Measurements from ENCODE around the gene STT3A. TPM values are rescaled to one million over a fixed set of nuclear protein-coding genes. Genes with fewer than 3 reads are reported as not detected.
"Not testable (repeated sequence)": the region's sequence is repeated elsewhere in the genome, so short reads cannot be mapped to it uniquely, and the experiment has no call there.

STT3A gene
- total RNA-seq, 2 experiments from 2014 or later, result 87.9 to 172 TPM

DNA sequence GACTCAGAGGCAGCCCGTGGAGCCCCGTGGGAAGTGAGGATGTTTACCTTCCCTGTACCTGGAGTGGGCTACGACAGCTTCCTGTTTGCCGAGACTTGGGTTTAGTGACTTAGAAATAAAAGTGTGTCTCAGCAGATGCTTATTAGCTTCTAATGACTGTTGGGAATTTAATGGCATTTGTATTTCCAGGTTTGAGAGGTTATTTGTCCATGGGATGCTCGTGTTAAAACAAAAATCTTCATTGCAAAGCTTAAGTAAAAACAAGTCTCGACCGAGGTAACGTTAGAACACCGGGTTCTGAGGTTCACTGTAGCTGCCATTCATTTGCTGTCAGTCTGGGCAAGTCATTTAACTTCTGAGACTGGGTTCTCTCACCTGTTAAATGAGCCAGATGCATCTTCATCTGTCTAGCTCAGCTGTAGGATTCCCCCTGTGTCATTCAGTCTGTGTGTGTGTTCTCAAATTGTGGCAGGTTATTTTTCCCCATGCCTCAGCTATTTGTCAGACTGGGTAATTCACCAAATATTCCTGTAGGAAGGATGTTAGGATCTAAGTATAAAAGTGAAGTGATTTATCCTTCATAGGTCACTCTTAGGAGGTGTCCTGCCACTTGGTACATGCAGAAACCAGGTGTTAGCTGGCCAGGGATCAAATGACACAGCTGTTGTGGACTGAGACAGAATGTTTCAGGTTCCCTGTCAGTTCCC lies 22.6 kb upstream of the STT3A start:
- Histone ChIP-seq H2AFZ (ENCODE audit: low read length) (peak overlapping the region; percentile 87), H3K9me2 (ENCODE audit: insufficient read depth, low read length) (no peaks in the 10 kb centered on the region), H3K4me1 (ENCODE audit: insufficient read depth, low read length, poor library complexity, severe bottlenecking) (peaks cover 20% of the 10 kb centered on the region), H3K79me2 (ENCODE audit: insufficient read depth, low read depth, low read length) (peaks cover 21% of the 10 kb centered on the region), H3K9me3 (ENCODE audit: low read length) (no peaks in the 10 kb centered on the region), H3K4me2 (ENCODE audit: low read length) (peak overlapping the region; percentile 85), H3K36me3 (ENCODE audit: insufficient read depth, low read length) (peaks cover 29% of the 10 kb centered on the region), H4K20me1 (ENCODE audit: insufficient read depth, low read length) (peaks cover 4% of the 10 kb centered on the region; the same call in 1 of the 2 replicates), H3K27ac (ENCODE audit: low read depth, low read length, poor library complexity, severe bottlenecking) (peak overlapping the region; percentile 55), H3K4me3 (ENCODE audit: low read depth, low read length, poor library complexity, severe bottlenecking) (peak overlapping the region; percentile 98)
- DNase-seq (ENCODE audit: low spot score), result peak; percentile 20
- POLR2A ChIA-PET, result interaction anchor here (0.5 to 1.9 kb wide), 19 partner anchors 9 to 729 kb away, joined by 3 to 13 read pairs (median 3); partner anchors contain the start of genes HYLS1 and STT3A
- TF ChIP-seq EZH2phosphoT487 (IDR thresholded peaks at IDR 0.05; ENCODE audit: borderline replicate concordance, low read depth, low read length), result no peak
- TF ChIP-seq, protein P1, sequence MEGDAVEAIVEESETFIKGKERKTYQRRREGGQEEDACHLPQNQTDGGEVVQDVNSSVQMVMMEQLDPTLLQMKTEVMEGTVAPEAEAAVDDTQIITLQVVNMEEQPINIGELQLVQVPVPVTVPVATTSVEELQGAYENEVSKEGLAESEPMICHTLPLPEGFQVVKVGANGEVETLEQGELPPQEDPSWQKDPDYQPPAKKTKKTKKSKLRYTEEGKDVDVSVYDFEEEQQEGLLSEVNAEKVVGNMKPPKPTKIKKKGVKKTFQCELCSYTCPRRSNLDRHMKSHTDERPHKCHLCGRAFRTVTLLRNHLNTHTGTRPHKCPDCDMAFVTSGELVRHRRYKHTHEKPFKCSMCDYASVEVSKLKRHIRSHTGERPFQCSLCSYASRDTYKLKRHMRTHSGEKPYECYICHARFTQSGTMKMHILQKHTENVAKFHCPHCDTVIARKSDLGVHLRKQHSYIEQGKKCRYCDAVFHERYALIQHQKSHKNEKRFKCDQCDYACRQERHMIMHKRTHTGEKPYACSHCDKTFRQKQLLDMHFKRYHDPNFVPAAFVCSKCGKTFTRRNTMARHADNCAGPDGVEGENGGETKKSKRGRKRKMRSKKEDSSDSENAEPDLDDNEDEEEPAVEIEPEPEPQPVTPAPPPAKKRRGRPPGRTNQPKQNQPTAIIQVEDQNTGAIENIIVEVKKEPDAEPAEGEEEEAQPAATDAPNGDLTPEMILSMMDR (conservative IDR thresholded peaks at IDR 0.05; ENCODE audit: low read length), result no peak
- intact Hi-C loops (cut with micrococcal nuclease; ENCODE audit: unreplicated experiment), result loop anchor here (1.0 to 5.0 kb wide), 4 partner anchors 22 to 317 kb away; partner anchors contain the start of genes HYLS1 and STT3A
- no TSS peak for BruUV-seq (replicated peaks)
- CTCF ChIA-PET (ENCODE audit: unreplicated experiment), result interaction anchor here (0.6 to 1.0 kb wide), 3 partner anchors 19 to 55 kb away, joined by 3 read pairs; partner anchors contain the start of genes CHEK1 and STT3A

DNA sequence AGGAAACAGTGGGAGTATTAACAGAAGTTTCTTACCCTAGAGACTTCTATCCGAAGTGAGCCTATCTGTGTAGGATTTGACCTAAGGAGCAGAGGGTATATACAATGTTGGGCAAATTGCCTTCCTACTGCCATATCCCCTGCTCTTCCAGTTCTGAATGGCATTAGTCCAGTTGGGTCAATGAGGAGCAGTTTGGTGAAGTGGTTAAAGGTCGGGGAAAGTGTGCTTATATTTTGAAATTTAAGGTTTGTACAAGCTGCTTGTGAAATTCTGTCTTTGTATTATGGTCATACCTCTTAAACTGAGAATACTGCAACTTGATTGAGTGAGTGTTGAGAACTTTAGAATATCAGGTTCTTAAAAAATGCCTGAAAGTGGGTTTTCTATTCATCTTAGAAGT lies 21.7 kb upstream of the STT3A start:
- Histone ChIP-seq H4K20me1 (ENCODE audit: insufficient read depth, low read length) (peaks cover 4% of the 10 kb centered on the region; the same call in 1 of the 2 replicates), H3K9me2 (ENCODE audit: insufficient read depth, low read length) (no peaks in the 10 kb centered on the region), H3K79me2 (ENCODE audit: insufficient read depth, low read depth, low read length) (peaks cover 21% of the 10 kb centered on the region), H3K4me3 (ENCODE audit: low read depth, low read length, poor library complexity, severe bottlenecking) (peak overlapping the region; percentile 98), H3K27ac (ENCODE audit: low read depth, low read length, poor library complexity, severe bottlenecking) (no peak overlapping the region), H3K36me3 (ENCODE audit: insufficient read depth, low read length) (peaks cover 38% of the 10 kb centered on the region), H3K4me1 (ENCODE audit: insufficient read depth, low read length, poor library complexity, severe bottlenecking) (peaks cover 20% of the 10 kb centered on the region), H3K4me2 (ENCODE audit: low read length) (peak overlapping the region; percentile 85), H2AFZ (ENCODE audit: low read length) (no peak overlapping the region), H3K9me3 (ENCODE audit: low read length) (no peaks in the 10 kb centered on the region)
- CTCF ChIA-PET (ENCODE audit: unreplicated experiment), result no interaction called here
- DNase-seq (ENCODE audit: low spot score), result no peak
- intact Hi-C loops (cut with micrococcal nuclease; ENCODE audit: unreplicated experiment), result no loop called here
- no peak for TF ChIP-seq EZH2phosphoT487 (IDR thresholded peaks at IDR 0.05; ENCODE audit: borderline replicate concordance, low read depth, low read length)
- TF ChIP-seq, protein P1 (conservative IDR thresholded peaks at IDR 0.05; ENCODE audit: low read length), result no peak
- BruUV-seq (replicated peaks), result TSS peak; percentile 50
- POLR2A ChIA-PET, result interaction anchor here (0.6 to 1.9 kb wide), 6 partner anchors 18 to 333 kb away, joined by 3 to 13 read pairs (median 6); partner anchors contain the start of genes HYLS1 and STT3A

DNA sequence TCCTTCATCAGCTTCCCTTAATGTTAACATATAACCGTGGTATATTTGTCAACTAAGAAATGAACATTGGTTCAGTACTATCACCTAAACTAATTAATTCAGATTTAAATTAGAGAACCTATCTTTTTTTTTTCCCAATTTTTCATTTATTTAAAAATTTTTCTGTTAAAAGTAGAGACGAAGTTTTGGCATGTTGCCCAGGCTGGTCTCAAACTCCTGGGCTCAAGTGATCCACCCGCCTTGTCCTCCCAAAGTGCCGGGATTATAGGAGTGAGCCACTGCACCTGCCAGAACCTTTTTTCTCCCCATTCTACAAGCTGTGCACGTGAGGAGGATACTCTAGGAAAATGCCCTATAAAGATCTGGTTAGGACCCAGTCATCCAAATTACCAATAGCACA lies 19.7 kb upstream of the STT3A start:
- ChIA-PET CTCF (ENCODE audit: unreplicated experiment) (no interaction called here), POLR2A (interaction anchor here (0.5 to 1.0 kb wide), 3 partner anchors 106 to 801 kb away, joined by 3 to 4 read pairs (median 3); no protein-coding TSS in a partner anchor)
- Histone ChIP-seq H3K27ac (ENCODE audit: low read depth, low read length, poor library complexity, severe bottlenecking) (no peak overlapping the region), H3K36me3 (ENCODE audit: insufficient read depth, low read length) (peaks cover 55% of the 10 kb centered on the region), H3K4me3 (ENCODE audit: low read depth, low read length, poor library complexity, severe bottlenecking) (no peak overlapping the region), H3K79me2 (ENCODE audit: insufficient read depth, low read depth, low read length) (peaks cover 21% of the 10 kb centered on the region), H4K20me1 (ENCODE audit: insufficient read depth, low read length) (peaks cover 4% of the 10 kb centered on the region; the same call in 1 of the 2 replicates), H3K9me2 (ENCODE audit: insufficient read depth, low read length) (no peaks in the 10 kb centered on the region), H3K9me3 (ENCODE audit: low read length) (no peaks in the 10 kb centered on the region), H2AFZ (ENCODE audit: low read length) (no peak overlapping the region), H3K4me1 (ENCODE audit: insufficient read depth, low read length, poor library complexity, severe bottlenecking) (peaks cover 20% of the 10 kb centered on the region), H3K4me2 (ENCODE audit: low read length) (no peak overlapping the region)
- intact Hi-C loops (cut with micrococcal nuclease; ENCODE audit: unreplicated experiment), result no loop called here
- no TSS peak for BruUV-seq (replicated peaks)
- TF ChIP-seq, protein P1 (conservative IDR thresholded peaks at IDR 0.05; ENCODE audit: low read length), result no peak
- TF ChIP-seq EZH2phosphoT487 (IDR thresholded peaks at IDR 0.05; ENCODE audit: borderline replicate concordance, low read depth, low read length), result no peak
- no peak for DNase-seq (ENCODE audit: low spot score)

DNA sequence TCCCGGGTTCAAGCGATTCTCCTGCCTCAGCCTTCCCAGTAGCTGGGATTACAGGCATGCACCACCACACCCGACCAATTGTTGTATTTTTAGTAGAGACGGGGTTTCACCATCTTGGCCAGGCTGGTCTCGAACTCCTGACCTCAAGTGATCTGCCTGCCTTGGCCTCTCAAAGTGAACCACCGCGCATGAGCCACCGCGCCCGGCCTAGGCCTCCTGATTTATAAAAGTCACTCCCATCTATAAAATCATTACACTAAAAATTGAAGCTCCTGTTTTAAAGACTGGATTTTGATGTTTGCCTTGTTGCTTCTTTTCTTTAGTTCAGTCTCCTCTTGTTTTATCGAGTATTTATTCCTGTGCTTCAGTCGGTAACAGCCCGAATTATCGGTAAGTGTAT lies 15.5 kb upstream of the STT3A start:
- H3K79me2 ChIP-seq (ENCODE audit: insufficient read depth, low read depth, low read length); H2AFZ ChIP-seq (ENCODE audit: low read length); H3K4me3 ChIP-seq (ENCODE audit: low read depth, low read length, poor library complexity, severe bottlenecking); H3K4me1 ChIP-seq (ENCODE audit: insufficient read depth, low read length, poor library complexity, severe bottlenecking); BruUV-seq (replicated peaks); H3K9me2 ChIP-seq (ENCODE audit: insufficient read depth, low read length); intact Hi-C loops (cut with micrococcal nuclease; ENCODE audit: unreplicated experiment); H3K9me3 ChIP-seq (ENCODE audit: low read length); CTCF ChIA-PET (ENCODE audit: unreplicated experiment); H4K20me1 ChIP-seq (ENCODE audit: insufficient read depth, low read length); H3K27ac ChIP-seq (ENCODE audit: low read depth, low read length, poor library complexity, severe bottlenecking); DNase-seq (ENCODE audit: low spot score); H3K4me2 ChIP-seq (ENCODE audit: low read length): not testable (repeated sequence)
- peaks cover 95% of the 10 kb centered on the region for H3K36me3 ChIP-seq (ENCODE audit: insufficient read depth, low read length)
- POLR2A ChIA-PET, result interaction anchor here (0.6 to 0.7 kb wide), 2 partner anchors 96 to 675 kb away, joined by 3 to 5 read pairs; no protein-coding TSS in a partner anchor
